OCI-LY3 (cell line): ENCODE measurements around the gene IRAK3.
A peak's percentile ranks its signal among the peaks of the same experiment; 100 is the strongest.

Experiments
- H2AFZ ChIP-seq: fragments of 200-600, 300-600 bp; shearing (Covaris generic); 2 replicates; pipeline ENCODE4 v1.6.0; 2014; ENCODE audit warnings: antibody characterized with exemption, low read depth, low read length
- H3K27ac ChIP-seq: fragments of 200-600, 300-600 bp; sonication (generic); 2 replicates; pipeline ENCODE4 v1.5.1; 2014; ENCODE audit warnings: mild to moderate bottlenecking, low read length, moderate library complexity, mixed read lengths
- H3K27me3 ChIP-seq: fragments of 200-600, 300-600 bp; sonication (generic); 2 replicates; pipeline ENCODE4 v1.6.1; 2014; ENCODE audit warnings: low read depth, low read length, mixed read lengths
- H3K36me3 ChIP-seq: fragments of 200-600, 300-600 bp; sonication (generic); replicated peaks from 2 replicates; pipeline ENCODE3; 2014; ENCODE audit warnings: low read depth, low read length, mixed read lengths
- H3K4me1 ChIP-seq: fragments of 300-600, 200-600 bp; sonication (generic); 2 replicates; pipeline ENCODE4 v1.6.1; 2014; ENCODE audit warnings: low read length, mixed read lengths
- H3K4me2 ChIP-seq: fragments of 200-600, 300-600 bp; sonication (generic); 2 replicates; pipeline ENCODE4 v1.6.1; 2014; ENCODE audit warnings: low read length, mixed read lengths
- H3K4me3 ChIP-seq: fragments of 300-600, 200-600 bp; sonication (generic); 2 replicates; pipeline ENCODE4 v1.5.1; 2014; ENCODE audit warnings: antibody characterized with exemption, mild to moderate bottlenecking, low read length, moderate library complexity
- H3K79me2 ChIP-seq: fragments of 300-600, 200-600 bp; shearing (Covaris generic); 2 replicates; pipeline ENCODE4 v1.6.1; 2014; ENCODE audit warnings: mild to moderate bottlenecking, low read length, mixed read lengths
- H3K9ac ChIP-seq: fragments of 300-600, 200-600 bp; shearing (Covaris generic); 2 replicates; pipeline ENCODE4 v1.6.0; 2014; ENCODE audit warnings: mild to moderate bottlenecking, low read length, moderate library complexity
- H3K9me3 ChIP-seq: fragments of 200-600, 300-600 bp; shearing (Covaris generic); 2 replicates; pipeline ENCODE4 v1.6.1; 2014; ENCODE audit warnings: low read length, mixed read lengths; ENCODE audit not compliant: insufficient read depth
- H4K20me1 ChIP-seq: fragments of 200-600, 300-600 bp; sonication (generic); 2 replicates; pipeline ENCODE4 v1.6.1; 2016; ENCODE audit warnings: low read length, mixed read lengths; ENCODE audit not compliant: insufficient read depth
- EZH2phosphoT487 ChIP-seq: fragments of 200-600 bp; shearing (Covaris generic); IDR thresholded peaks from 2 replicates; pipeline ENCODE4 v1.6.1; 2018; ENCODE audit warnings: antibody characterized with exemption, mixed run types, low read depth
- TF ChIP-seq, protein P1 (sequence below): fragments of 200-600, 300-600 bp; sonication (generic); IDR thresholded peaks from 2 replicates; pipeline ENCODE4 v1.5.1; 2014; ENCODE audit warnings: antibody characterized with exemption, low read length, low read depth

IRAK3 gene

DNA sequence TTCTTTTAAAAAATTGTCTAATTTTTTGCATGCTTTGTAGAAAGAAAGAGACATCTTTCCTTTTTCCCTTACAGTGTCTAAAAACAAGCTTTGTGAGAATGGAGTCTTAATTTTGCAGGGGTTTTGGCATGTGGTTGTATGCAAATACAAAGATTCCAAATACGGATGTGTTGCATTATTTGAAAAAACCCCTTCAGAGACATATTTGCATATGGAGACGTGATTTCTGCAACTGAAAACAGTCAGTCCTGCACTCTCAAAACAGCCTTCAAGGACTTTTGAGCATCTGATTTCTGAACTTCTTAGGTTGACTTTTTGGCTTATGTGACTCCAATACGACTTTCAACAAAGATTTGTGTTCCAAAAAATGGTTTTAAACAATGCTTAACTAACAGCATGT lies 7.8 kb downstream of the IRAK3 start:
- Histone ChIP-seq H3K27me3 (no peaks in the 10 kb centered on the region), H2AFZ (no peak overlapping the region), H3K36me3 (no peaks in the 10 kb centered on the region), H3K79me2 (no peaks in the 10 kb centered on the region), H3K4me3 (peak overlapping the region; percentile 6; the same call in 1 of the 2 replicates), H3K4me2 (peak overlapping the region; percentile 42), H3K9me3 (0 out of 2 replicates have a peak, but pooled peaks cover 7% of the 10 kb centered on the region), H4K20me1 (no peaks in the 10 kb centered on the region), H3K4me1 (peaks cover 36% of the 10 kb centered on the region), H3K9ac (no peak overlapping the region), H3K27ac (peak overlapping the region; percentile 18; the same call in 1 of the 2 replicates)
- no peak for TF ChIP-seq EZH2phosphoT487
- TF ChIP-seq, protein P1, sequence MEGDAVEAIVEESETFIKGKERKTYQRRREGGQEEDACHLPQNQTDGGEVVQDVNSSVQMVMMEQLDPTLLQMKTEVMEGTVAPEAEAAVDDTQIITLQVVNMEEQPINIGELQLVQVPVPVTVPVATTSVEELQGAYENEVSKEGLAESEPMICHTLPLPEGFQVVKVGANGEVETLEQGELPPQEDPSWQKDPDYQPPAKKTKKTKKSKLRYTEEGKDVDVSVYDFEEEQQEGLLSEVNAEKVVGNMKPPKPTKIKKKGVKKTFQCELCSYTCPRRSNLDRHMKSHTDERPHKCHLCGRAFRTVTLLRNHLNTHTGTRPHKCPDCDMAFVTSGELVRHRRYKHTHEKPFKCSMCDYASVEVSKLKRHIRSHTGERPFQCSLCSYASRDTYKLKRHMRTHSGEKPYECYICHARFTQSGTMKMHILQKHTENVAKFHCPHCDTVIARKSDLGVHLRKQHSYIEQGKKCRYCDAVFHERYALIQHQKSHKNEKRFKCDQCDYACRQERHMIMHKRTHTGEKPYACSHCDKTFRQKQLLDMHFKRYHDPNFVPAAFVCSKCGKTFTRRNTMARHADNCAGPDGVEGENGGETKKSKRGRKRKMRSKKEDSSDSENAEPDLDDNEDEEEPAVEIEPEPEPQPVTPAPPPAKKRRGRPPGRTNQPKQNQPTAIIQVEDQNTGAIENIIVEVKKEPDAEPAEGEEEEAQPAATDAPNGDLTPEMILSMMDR: no peak

DNA sequence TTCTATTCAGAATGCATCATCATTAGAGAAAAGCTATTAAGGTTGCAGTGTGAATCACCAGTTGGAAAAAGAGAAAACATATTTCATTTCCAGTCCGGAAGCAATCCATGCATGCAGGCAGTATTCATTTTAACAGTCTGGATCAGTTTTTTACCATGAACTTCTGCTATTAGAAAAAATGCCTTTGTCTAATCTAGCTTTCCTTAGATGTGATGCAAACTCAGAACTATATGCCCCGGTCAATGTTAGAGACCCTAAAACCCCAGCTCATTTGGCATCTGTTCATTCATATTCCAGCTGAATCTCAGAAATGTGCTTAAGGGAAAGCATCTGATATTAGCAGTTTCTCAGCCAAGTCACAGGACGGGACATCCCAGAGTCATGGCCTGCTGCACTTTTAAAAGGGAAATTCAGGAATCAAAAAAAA lies 8.5 kb downstream of the IRAK3 start:
- Histone ChIP-seq H3K4me2 (0 out of 2 replicates have a peak overlapping the region, but pooled peaks have one; percentile 42), H3K27me3 (no peaks in the 10 kb centered on the region), H2AFZ (no peak overlapping the region), H3K9ac (no peak overlapping the region), H3K9me3 (0 out of 2 replicates have a peak, but pooled peaks cover 7% of the 10 kb centered on the region), H3K36me3 (no peaks in the 10 kb centered on the region), H3K4me3 (no peak overlapping the region), H4K20me1 (no peaks in the 10 kb centered on the region), H3K79me2 (no peaks in the 10 kb centered on the region), H3K4me1 (peaks cover 36% of the 10 kb centered on the region), H3K27ac (no peak overlapping the region)
- TF ChIP-seq, protein P1: no peak
- no peak for TF ChIP-seq EZH2phosphoT487

DNA sequence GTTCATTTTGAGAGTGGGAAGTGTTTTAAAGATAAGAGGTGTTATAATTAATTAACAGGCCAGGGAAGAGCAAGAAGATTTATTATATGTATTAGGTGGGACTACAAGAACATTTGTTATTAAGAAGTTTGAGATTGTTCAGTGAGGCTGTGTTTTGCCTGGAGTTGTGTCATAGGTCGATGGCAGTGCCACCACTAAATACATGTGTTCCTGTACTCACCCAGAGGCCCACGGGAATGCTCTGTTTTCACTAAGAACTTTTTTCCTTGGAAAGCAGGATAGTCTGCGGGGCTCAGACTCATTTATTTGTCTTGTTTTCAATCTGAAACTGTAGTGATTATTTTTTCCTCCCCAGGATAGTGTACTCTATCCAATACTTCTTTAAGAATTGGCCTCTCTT lies 10.1 kb downstream of the IRAK3 start:
- Histone ChIP-seq H4K20me1 (no peaks in the 10 kb centered on the region), H3K4me3 (no peak overlapping the region), H2AFZ (no peak overlapping the region), H3K4me1 (peaks cover 28% of the 10 kb centered on the region), H3K9me3 (0 out of 2 replicates have a peak, but pooled peaks cover 7% of the 10 kb centered on the region), H3K4me2 (no peak overlapping the region), H3K27ac (no peak overlapping the region), H3K36me3 (no peaks in the 10 kb centered on the region), H3K27me3 (no peaks in the 10 kb centered on the region), H3K9ac (no peak overlapping the region), H3K79me2 (no peaks in the 10 kb centered on the region)
- TF ChIP-seq, protein P1: no peak
- TF ChIP-seq EZH2phosphoT487: no peak

DNA sequence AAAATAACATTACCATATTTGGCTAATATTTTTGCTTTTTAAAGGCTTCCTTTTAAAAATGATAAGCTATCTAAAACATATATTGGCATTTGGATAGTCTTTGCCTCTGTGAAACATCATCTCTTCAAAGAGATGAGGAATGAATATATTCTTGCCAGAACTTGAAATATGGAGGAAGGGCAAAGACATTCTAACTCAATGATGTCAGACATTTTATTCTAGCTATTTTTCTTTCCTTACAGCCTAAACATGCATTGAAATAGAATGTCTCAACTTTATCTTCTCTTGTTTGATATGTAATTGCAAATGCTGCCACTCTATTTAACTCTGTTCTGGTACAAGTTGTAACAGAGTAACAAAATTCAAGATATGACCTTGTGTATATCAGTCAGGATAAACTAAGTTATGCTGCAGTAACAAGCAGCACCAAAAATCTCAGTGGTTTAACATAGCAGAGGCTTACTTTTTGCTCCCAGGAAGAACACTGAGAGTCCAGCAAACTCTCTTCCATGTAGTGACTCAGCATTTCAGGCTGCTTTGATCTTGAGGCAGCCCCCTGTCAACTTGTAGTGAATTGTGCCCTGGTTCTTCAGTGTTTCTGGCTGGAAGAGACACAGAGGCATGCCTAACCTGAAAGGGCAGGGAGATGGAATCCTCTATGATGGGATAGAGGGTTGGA lies 11.0 kb downstream of the IRAK3 start:
- Histone ChIP-seq H3K27ac (no peak overlapping the region), H3K79me2 (no peaks in the 10 kb centered on the region), H3K4me2 (no peak overlapping the region), H3K9ac (no peak overlapping the region), H3K9me3 (0 out of 2 replicates have a peak, but pooled peaks cover 7% of the 10 kb centered on the region), H3K4me3 (no peak overlapping the region), H3K4me1 (peaks cover 20% of the 10 kb centered on the region), H3K36me3 (no peaks in the 10 kb centered on the region), H2AFZ (no peak overlapping the region), H3K27me3 (no peaks in the 10 kb centered on the region), H4K20me1 (no peaks in the 10 kb centered on the region)
- TF ChIP-seq EZH2phosphoT487: no peak
- TF ChIP-seq, protein P1: no peak
